Bronchial epithelial cell (primary cell): ENCODE data around the gene TSPAN19. TPM values are rescaled to one million over a fixed set of nuclear protein-coding genes. Genes with fewer than 3 reads are reported as not detected.

ENCODE experiments used
- DNase-seq: peaks from one replicate; pipeline ENCODE4 v3.0.0-alpha.2; 2010; ENCODE audit warnings: low read depth
- FAIRE-seq: peaks from 2 replicates; lab custom pipeline; 2011; peaks lifted over from hg19 to GRCh38; lab: Jason Lieb, UNC
- H3K27me3 ChIP-seq: 2 replicates; pipeline ENCODE4 v1.5.1; 2011; ENCODE audit warnings: low read length; ENCODE audit not compliant: control insufficient read depth, insufficient read depth
- H3K36me3 ChIP-seq: 2 replicates; pipeline ENCODE4 v1.5.1; 2011; ENCODE audit warnings: low read length; ENCODE audit not compliant: control insufficient read depth, insufficient read depth
- H3K4me3 ChIP-seq: 2 replicates; pipeline ENCODE4 v1.5.1; 2011; ENCODE audit warnings: mild to moderate bottlenecking, low read depth, low read length, control low read depth
- CTCF ChIP-seq: IDR thresholded peaks from 2 replicates; pipeline ENCODE4 v1.5.1; 2011; ENCODE audit warnings: mild to moderate bottlenecking, moderate library complexity, low read length, control low read depth, inconsistent platforms; ENCODE audit not compliant: insufficient read depth, severe bottlenecking
- total RNA-seq: library from RNA; depleted of rRNA; stranded (reverse); fragments of >200 nt; gene quantifications from 2 replicates; pipeline ENCODE4 v1.2.1, GENCODE V29; 2014

TSPAN19 gene
- total RNA-seq, 1 donor from 2014 or later = under 0.01 TPM

- no peaks in the 10 kb centered on the region for H3K36me3 ChIP-seq
- no peak for DNase-seq
- no peak for FAIRE-seq
- no peaks in the 10 kb centered on the region for H3K27me3 ChIP-seq
- no peak overlapping the region for H3K4me3 ChIP-seq
- no peak for TF ChIP-seq CTCF
Measured at GRCh38 chr12:84986117-84986516, 50.0 kb downstream of the TSPAN19 start.

GRCh38 chr12:84983289-84983688, 52.8 kb downstream of the TSPAN19 start:
- H3K4me3 ChIP-seq = no peak overlapping the region
- H3K27me3 ChIP-seq = no peaks in the 10 kb centered on the region
- H3K36me3 ChIP-seq = no peaks in the 10 kb centered on the region
- no peak for FAIRE-seq
- DNase-seq = no peak
- no peak for TF ChIP-seq CTCF

- Histone ChIP-seq H3K36me3 (no peaks in the 10 kb centered on the region), H3K4me3 (no peak overlapping the region), H3K27me3 (no peaks in the 10 kb centered on the region)
- no peak for TF ChIP-seq CTCF
- DNase-seq = no peak
- FAIRE-seq = no peak
Measured at GRCh38 chr12:84982888-84983287, 53.2 kb downstream of the TSPAN19 start.

- H3K27me3 ChIP-seq = no peaks in the 10 kb centered on the region
- DNase-seq = no peak
Measured at GRCh38 chr12:84978921-84979320, 57.2 kb downstream of the TSPAN19 start.

GRCh38 chr12:84976133-84976532, 59.9 kb downstream of the TSPAN19 start:
- Histone ChIP-seq H3K27me3 (no peaks in the 10 kb centered on the region), H3K36me3 (no peaks in the 10 kb centered on the region), H3K4me3 (no peak overlapping the region)
- FAIRE-seq = no peak
- no peak for TF ChIP-seq CTCF
- DNase-seq = no peak

More at GRCh38 chr12:84978921-84979320, 57.2 kb downstream of the TSPAN19 start:
- no peak for FAIRE-seq
- Histone ChIP-seq H3K36me3 (no peaks in the 10 kb centered on the region), H3K4me3 (no peak overlapping the region)
- TF ChIP-seq CTCF = no peak

GRCh38 chr12:84974155-84974815, 61.8 kb downstream of the TSPAN19 start:
- no peaks in the 10 kb centered on the region for H3K27me3 ChIP-seq
- no peak for FAIRE-seq
- DNase-seq = no peak
- H3K36me3 ChIP-seq = no peaks in the 10 kb centered on the region
- no peak overlapping the region for H3K4me3 ChIP-seq
- TF ChIP-seq CTCF = no peak
